Body of pancreas (tissue), 4 donors: Measurements from ENCODE around the gene CDKN3. TPM values are rescaled to one million over a fixed set of nuclear protein-coding genes. Genes with fewer than 3 reads are reported as not detected.
"Not testable (repeated sequence)": the region's sequence is repeated elsewhere in the genome, so short reads cannot be mapped to it uniquely, and the experiment has no call there.

Experiments
- ATAC-seq: fragments of 150-250 bp; one replicate; pipeline ENCODE4 v1.9.1; 2016
- DNase-seq, 4 donors: peaks; one replicate each; pipeline ENCODE4 v3.0.0-alpha.2; 2019
- H3K27ac ChIP-seq, 4 donors: fragments of 200-600 bp; sonication (generic); 1 replicate in 3 of 4; 2 replicates in 1 of 4; pipeline versions ENCODE4 v1.5.1 to v1.6.1; 2016 to 2019; ENCODE audit warnings: mild to moderate bottlenecking in 1 of 4, mixed read lengths in 1 of 4, moderate library complexity in 1 of 4
- H3K27me3 ChIP-seq, 2 donors: fragments of 200-600 bp; sonication (generic); one replicate each; pipeline ENCODE4 v1.6.0; 2016; ENCODE audit warnings: mild to moderate bottlenecking in 1 of 2
- H3K36me3 ChIP-seq, 2 donors: fragments of 200-600 bp; sonication (generic); replicated peaks in 1 of 2; 2 replicates each; pipeline ENCODE4 v1.5.1; 2016; ENCODE audit warnings: low read depth in 2 of 2; ENCODE audit not compliant: insufficient read depth in 1 of 2
- H3K4me1 ChIP-seq: fragments of 200-600 bp; sonication (generic); one replicate; pipeline ENCODE4 v1.6.0; 2016
- H3K4me3 ChIP-seq, 2 donors: fragments of 200-600 bp; sonication (generic); 1 replicate in 1 of 2; 2 replicates in 1 of 2; pipeline ENCODE4 v1.5.1; 2016 to 2019
- H3K9me3 ChIP-seq, 3 donors: fragments of 200-600 bp; sonication (generic); 1 replicate in 2 of 3; 2 replicates in 1 of 3; pipeline ENCODE4 v1.5.1; 2016
- POLR2A ChIP-seq, 3 donors: fragments of 450-650 bp; IDR thresholded peaks; one replicate each; pipeline ENCODE4 v1.6.1; 2016; ENCODE audit warnings: antibody characterized with exemption in 3 of 3, mild to moderate bottlenecking in 2 of 3
- WGBS, 2 donors: methylation state at CpG; one replicate each; pipeline ENCODE4 v1.1.5; 2017; 5-methylcytosine and 5-hydroxymethylcytosine counted together
- intact Hi-C: fragments of 100-400 bp; cut with DNase I; formaldehyde crosslinking; loops from one replicate; pipeline ENCODE4 v1.15.1; 2023
- total RNA-seq, 2 donors: library from RNA; depleted of rRNA; stranded (reverse); fragments of >200 nt; gene quantifications; one replicate each; pipeline ENCODE4 v1.1.0, GENCODE V29; 2016
- TF ChIP-seq, protein P1 (sequence below), 7 experiments: fragments of 450-650 bp in 4 of 7; fragments of 200-600 bp in 3 of 7; sonication (generic) in 3 of 7; IDR thresholded peaks; one replicate each; pipeline ENCODE4 v1.5.1; 2016 to 2019; ENCODE audit warnings: antibody characterized with exemption in 7 of 7

CDKN3 gene
- total RNA-seq, 2 donors from 2014 or later: not detected

DNA sequence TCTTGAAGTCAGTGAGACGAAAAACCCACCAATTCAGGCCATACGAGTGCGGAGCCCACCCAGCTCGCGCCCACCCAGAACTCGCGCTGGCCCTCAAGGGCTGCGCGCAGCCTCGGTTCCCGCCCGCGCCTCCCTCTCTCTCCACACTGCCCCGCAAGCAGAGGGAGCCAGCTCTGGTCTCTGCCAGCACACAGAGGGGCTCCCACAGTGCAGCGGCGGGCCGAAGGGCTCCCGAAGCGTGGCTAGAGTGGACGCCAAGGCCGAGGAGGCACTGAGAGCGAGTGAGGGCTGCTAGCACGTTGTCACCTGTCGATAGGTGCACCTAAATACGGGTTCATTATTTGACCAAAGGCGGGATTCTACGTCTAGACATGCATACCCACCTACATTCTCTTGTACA, 2.2 kb upstream of the CDKN3 start:
- no peaks in the 10 kb centered on the region for H3K27me3 ChIP-seq
- H3K4me3 ChIP-seq: no peak overlapping the region
- DNase-seq: no peak
- H3K27ac ChIP-seq: no peak overlapping the region
- peaks cover 14% of the 10 kb centered on the region for H3K4me1 ChIP-seq
- intact Hi-C loops: no loop called here
- TF ChIP-seq POLR2A (IDR thresholded peaks at IDR 0.05): no peak
- TF ChIP-seq, protein P1, sequence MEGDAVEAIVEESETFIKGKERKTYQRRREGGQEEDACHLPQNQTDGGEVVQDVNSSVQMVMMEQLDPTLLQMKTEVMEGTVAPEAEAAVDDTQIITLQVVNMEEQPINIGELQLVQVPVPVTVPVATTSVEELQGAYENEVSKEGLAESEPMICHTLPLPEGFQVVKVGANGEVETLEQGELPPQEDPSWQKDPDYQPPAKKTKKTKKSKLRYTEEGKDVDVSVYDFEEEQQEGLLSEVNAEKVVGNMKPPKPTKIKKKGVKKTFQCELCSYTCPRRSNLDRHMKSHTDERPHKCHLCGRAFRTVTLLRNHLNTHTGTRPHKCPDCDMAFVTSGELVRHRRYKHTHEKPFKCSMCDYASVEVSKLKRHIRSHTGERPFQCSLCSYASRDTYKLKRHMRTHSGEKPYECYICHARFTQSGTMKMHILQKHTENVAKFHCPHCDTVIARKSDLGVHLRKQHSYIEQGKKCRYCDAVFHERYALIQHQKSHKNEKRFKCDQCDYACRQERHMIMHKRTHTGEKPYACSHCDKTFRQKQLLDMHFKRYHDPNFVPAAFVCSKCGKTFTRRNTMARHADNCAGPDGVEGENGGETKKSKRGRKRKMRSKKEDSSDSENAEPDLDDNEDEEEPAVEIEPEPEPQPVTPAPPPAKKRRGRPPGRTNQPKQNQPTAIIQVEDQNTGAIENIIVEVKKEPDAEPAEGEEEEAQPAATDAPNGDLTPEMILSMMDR (IDR thresholded peaks at IDR 0.05): no peak
- no peaks in the 10 kb centered on the region for H3K36me3 ChIP-seq
- H3K9me3 ChIP-seq: no peaks in the 10 kb centered on the region
- WGBS, 2 donors: 84 to 93% methylated on average over 16 to 22 of the region's 27 CpGs
- no peak for ATAC-seq

DNA sequence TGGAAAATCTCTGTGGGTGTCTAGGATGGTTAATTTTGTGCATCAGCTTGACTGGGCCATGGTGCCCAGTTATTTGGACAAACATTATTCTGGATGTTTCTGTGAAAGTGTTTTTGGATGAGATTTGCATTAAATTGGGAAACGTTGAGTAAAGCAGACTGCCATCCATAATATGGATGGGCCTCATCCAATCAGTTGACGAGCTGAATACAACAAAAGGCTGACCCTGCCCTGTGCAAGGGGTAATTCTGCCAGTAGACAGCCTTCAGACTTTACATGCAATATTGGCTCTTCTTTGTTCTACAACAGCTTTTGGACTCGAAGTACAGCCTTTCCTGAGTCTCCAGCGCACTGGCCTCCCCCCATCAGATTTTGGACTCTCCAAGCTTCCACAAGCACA, 1.5 kb upstream of the CDKN3 start:
- 56 to 75% methylated on average over 4 of the region's 4 CpGs for WGBS, 2 donors
- ATAC-seq: no peak
- Histone ChIP-seq H3K4me3 (no peak overlapping the region), H3K27me3 (no peaks in the 10 kb centered on the region), H3K4me1 (peaks cover 14% of the 10 kb centered on the region), H3K9me3 (no peaks in the 10 kb centered on the region), H3K36me3 (no peaks in the 10 kb centered on the region), H3K27ac (no peak overlapping the region)
- TF ChIP-seq, protein P1 (IDR thresholded peaks at IDR 0.05): no peak
- TF ChIP-seq POLR2A (IDR thresholded peaks at IDR 0.05): no peak
- intact Hi-C loops: no loop called here
- no peak for DNase-seq

DNA sequence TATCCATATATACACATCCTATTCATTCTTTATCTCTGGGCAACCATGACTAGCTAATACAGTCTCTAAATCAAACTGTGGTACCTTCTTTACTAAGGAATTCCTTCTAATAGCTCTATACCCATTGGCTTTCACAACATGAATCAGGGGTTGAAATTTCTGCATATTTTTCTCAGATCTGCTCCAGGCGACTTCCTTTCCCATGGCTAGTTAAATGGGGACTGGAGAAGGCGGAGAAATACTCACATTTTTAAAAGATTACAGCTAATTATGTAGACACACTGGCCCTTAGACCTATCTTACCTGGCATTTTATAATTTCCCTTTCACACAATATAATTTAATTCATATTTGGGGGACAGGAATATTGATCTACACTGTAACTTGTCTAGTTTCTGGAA, 1.1 kb upstream of the CDKN3 start:
- DNase-seq: no peak
- H3K4me3 ChIP-seq: no peak overlapping the region
- intact Hi-C loops: no loop called here
- H3K9me3 ChIP-seq: no peaks in the 10 kb centered on the region
- no peak overlapping the region for H3K27ac ChIP-seq
- H3K36me3 ChIP-seq: no peaks in the 10 kb centered on the region
- no peaks in the 10 kb centered on the region for H3K27me3 ChIP-seq
- no peak for TF ChIP-seq POLR2A (IDR thresholded peaks at IDR 0.05)
- TF ChIP-seq, protein P1 (IDR thresholded peaks at IDR 0.05): no peak
- no peak for ATAC-seq
- H3K4me1 ChIP-seq: peaks cover 14% of the 10 kb centered on the region
- WGBS, 2 donors: 96 to 99% methylated on average over 2 of the region's 2 CpGs

DNA sequence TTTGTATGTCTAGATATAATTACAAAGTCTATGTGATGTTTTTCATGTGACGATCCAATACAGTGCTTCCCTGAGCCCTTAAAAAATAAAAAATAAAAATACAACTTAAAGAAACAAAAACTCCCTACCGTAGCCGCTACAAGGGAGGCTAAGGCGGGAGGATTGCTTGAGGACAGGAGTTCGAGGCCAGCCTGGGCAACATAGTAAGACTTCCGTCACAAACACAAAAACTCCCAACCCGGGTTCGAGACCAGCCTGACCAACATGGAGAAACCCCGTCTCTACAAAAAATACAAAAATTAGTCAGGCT, 669 bp upstream of the CDKN3 start:
- no peak overlapping the region for H3K27ac ChIP-seq
- 57 to 67% methylated on average over 9 of the region's 9 CpGs for WGBS, 2 donors
- peaks cover 14% of the 10 kb centered on the region for H3K4me1 ChIP-seq
- no peak for TF ChIP-seq POLR2A (IDR thresholded peaks at IDR 0.05)
- TF ChIP-seq, protein P1 (IDR thresholded peaks at IDR 0.05): no peak
- no peaks in the 10 kb centered on the region for H3K36me3 ChIP-seq
- no peaks in the 10 kb centered on the region for H3K27me3 ChIP-seq
- DNase-seq (no peak), ATAC-seq (no peak)
- H3K9me3 ChIP-seq: no peaks in the 10 kb centered on the region
- peak overlapping the region in 1 of 2 donors; percentile 50 for H3K4me3 ChIP-seq
- intact Hi-C loops: no loop called here

DNA sequence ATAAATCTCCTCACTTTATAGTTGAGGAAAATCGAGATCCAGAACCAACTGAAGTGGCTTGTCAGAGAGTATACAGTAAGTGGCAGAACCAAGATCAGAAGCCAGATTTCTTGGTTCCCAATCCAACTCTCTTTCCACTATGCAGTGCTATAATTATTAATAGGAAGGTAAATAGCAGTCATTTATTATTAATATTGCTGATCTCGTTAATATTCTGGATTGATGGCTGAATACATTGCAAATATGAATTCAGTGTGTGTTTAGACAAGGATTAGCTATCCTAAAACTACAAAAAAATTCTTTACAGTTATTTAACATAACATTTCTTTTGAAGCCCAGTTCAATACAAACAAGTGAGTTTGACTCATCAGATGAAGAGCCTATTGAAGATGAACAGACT, 2.8 kb downstream of the CDKN3 start:
- Histone ChIP-seq H3K4me1 (peaks cover 14% of the 10 kb centered on the region), H3K36me3 (no peaks in the 10 kb centered on the region), H3K27ac (no peak overlapping the region), H3K4me3 (no peak overlapping the region), H3K9me3 (no peaks in the 10 kb centered on the region), H3K27me3 (no peaks in the 10 kb centered on the region)
- TF ChIP-seq POLR2A (IDR thresholded peaks at IDR 0.05): no peak
- TF ChIP-seq, protein P1 (IDR thresholded peaks at IDR 0.05): no peak
- ATAC-seq (no peak), DNase-seq (no peak)
- intact Hi-C loops: no loop called here
- WGBS, 2 donors: 78 to 85% methylated on average over 2 of the region's 2 CpGs

DNA sequence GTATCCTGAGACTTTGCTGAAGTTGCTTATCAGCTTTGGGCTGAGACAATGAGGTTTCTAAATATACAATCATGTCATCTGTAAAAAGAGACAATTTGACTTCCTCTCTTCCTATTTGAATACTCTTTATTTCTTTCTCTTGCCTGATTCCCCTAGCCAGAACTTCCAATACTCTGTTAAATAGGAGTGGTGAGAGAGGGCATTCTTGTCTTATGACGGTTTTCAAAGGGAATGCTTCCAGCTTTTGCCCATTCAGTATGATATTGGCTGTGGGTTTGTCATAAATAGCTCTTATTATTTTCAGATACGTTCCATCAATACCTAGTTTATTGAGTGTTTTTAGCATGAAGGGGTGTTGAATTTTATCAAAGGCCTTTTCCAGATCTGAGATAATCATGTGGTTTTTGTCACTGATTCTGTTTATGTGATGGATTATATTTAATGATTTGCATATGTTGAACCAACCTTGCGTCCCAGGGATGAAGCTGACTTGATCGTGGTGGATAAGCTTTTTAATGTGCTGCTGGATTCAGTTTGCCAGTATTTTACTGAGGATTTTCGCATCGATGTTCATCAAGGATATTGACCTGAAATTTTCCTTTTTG, 6.7 kb downstream of the CDKN3 start:
- ATAC-seq, H3K36me3 ChIP-seq, H3K4me1 ChIP-seq, DNase-seq, H3K9me3 ChIP-seq, H3K4me3 ChIP-seq, intact Hi-C loops, H3K27me3 ChIP-seq, H3K27ac ChIP-seq: not testable (repeated sequence)
- 90 to 96% methylated on average over 6 of the region's 6 CpGs for WGBS, 2 donors
